Mesenchymal stem cell (in vitro differentiated cells and primary cell): ENCODE results near the gene C9orf152.

Source experiments
- DNase-seq: peaks from one replicate; pipeline ENCODE4 v3.0.0-alpha.2; 2013
- H2AFZ ChIP-seq: one replicate; pipeline ENCODE4 v1.6.1; 2013; ENCODE audit warnings: low read depth, mild to moderate bottlenecking, control low read depth, inconsistent platforms, low read length, moderate library complexity
- H2AK5ac ChIP-seq: 2 replicates; pipeline ENCODE4 v1.6.1; 2013; ENCODE audit warnings: low read length, moderate library complexity, mild to moderate bottlenecking, inconsistent platforms; ENCODE audit not compliant: severe bottlenecking
- H2BK120ac ChIP-seq: one replicate; pipeline ENCODE4 v1.6.1; 2013; ENCODE audit warnings: low read depth, mild to moderate bottlenecking, inconsistent platforms, low read length, moderate library complexity
- H2BK12ac ChIP-seq, 2 experiments: one replicate each; pipeline ENCODE4 v1.6.1; 2013; ENCODE audit warnings: inconsistent platforms in 2 of 2, low read length in 2 of 2, mild to moderate bottlenecking in 2 of 2, moderate library complexity in 2 of 2, control low read depth in 1 of 2
- H2BK15ac ChIP-seq: one replicate; pipeline ENCODE4 v1.6.1; 2013; ENCODE audit warnings: mild to moderate bottlenecking, low read depth, inconsistent platforms; ENCODE audit not compliant: poor library complexity, severe bottlenecking
- H2BK5ac ChIP-seq: 2 replicates; pipeline ENCODE4 v1.6.1; 2013; ENCODE audit warnings: low read depth, mild to moderate bottlenecking, low read length, control low read depth, inconsistent platforms; ENCODE audit not compliant: poor library complexity, severe bottlenecking
- H3K14ac ChIP-seq, 2 experiments: one replicate each; pipeline ENCODE4 v1.6.1; 2013; ENCODE audit warnings: inconsistent platforms in 2 of 2, low read length in 2 of 2, control low read depth in 1 of 2, mild to moderate bottlenecking in 1 of 2, moderate library complexity in 1 of 2
- H3K18ac ChIP-seq, 2 experiments: one replicate each; pipeline ENCODE4 v1.6.1; 2013; ENCODE audit warnings: inconsistent platforms in 2 of 2, low read length in 2 of 2, control low read depth in 1 of 2, low read depth in 1 of 2, mild to moderate bottlenecking in 1 of 2
- H3K23ac ChIP-seq, 2 experiments: one replicate each; pipeline ENCODE4 v1.6.1; 2013; ENCODE audit warnings: inconsistent platforms in 2 of 2, low read length in 2 of 2, mild to moderate bottlenecking in 2 of 2, moderate library complexity in 2 of 2, control low read depth in 1 of 2
- H3K27ac ChIP-seq: 2 replicates; pipeline ENCODE4 v1.5.1; 2013; ENCODE audit warnings: mild to moderate bottlenecking, moderate library complexity, low read length, control low read depth, inconsistent platforms; ENCODE audit not compliant: poor library complexity, severe bottlenecking
- H3K27me3 ChIP-seq, 2 experiments: 2 replicates each; pipeline versions ENCODE4 v1.6.1 to v1.7.0; 2013; ENCODE audit warnings: low read length in 2 of 2, mild to moderate bottlenecking in 2 of 2, moderate library complexity in 2 of 2, control low read depth in 1 of 2, inconsistent platforms in 1 of 2; ENCODE audit not compliant: control insufficient read depth in 1 of 2, insufficient read depth in 1 of 2
- H3K36me3 ChIP-seq, 2 experiments: 2 replicates each; pipeline versions ENCODE4 v1.6.1 to v1.7.0; 2013; ENCODE audit warnings: low read length in 2 of 2, control low read depth in 1 of 2, inconsistent platforms in 1 of 2, low read depth in 1 of 2, mild to moderate bottlenecking in 1 of 2; ENCODE audit not compliant: insufficient read depth in 2 of 2, control insufficient read depth in 1 of 2
- H3K4ac ChIP-seq, 2 experiments: one replicate each; pipeline ENCODE4 v1.6.1; 2013; ENCODE audit warnings: inconsistent platforms in 2 of 2, low read length in 2 of 2, mild to moderate bottlenecking in 2 of 2, moderate library complexity in 2 of 2, control low read depth in 1 of 2, low read depth in 1 of 2
- H3K4me1 ChIP-seq: 2 replicates; pipeline ENCODE4 v1.6.1; 2013; ENCODE audit warnings: low read depth, low read length, control low read depth; ENCODE audit not compliant: control insufficient read depth, insufficient read depth
- H3K4me2 ChIP-seq: 2 replicates; pipeline ENCODE4 v1.6.1; 2013; ENCODE audit warnings: low read length, mild to moderate bottlenecking, inconsistent platforms; ENCODE audit not compliant: poor library complexity, severe bottlenecking
- H3K4me3 ChIP-seq, 2 experiments: 2 replicates each; pipeline versions ENCODE4 v1.5.1 to v1.7.0; 2013; ENCODE audit warnings: low read length in 2 of 2, mild to moderate bottlenecking in 2 of 2, control low read depth in 1 of 2, low read depth in 1 of 2; ENCODE audit not compliant: insufficient read depth in 1 of 2
- H3K79me1 ChIP-seq: replicated peaks from 2 replicates; pipeline ENCODE4 v1.6.1; 2013; ENCODE audit warnings: mild to moderate bottlenecking, control low read depth, low read length, inconsistent platforms; ENCODE audit not compliant: poor library complexity, severe bottlenecking
- H3K9ac ChIP-seq: 2 replicates; pipeline ENCODE4 v1.7.0; 2013; ENCODE audit warnings: mild to moderate bottlenecking, low read length, moderate library complexity
- H3K9me3 ChIP-seq: 2 replicates; pipeline ENCODE4 v1.7.0; 2013; ENCODE audit warnings: mild to moderate bottlenecking, low read length; ENCODE audit not compliant: control insufficient read depth
- H4K8ac ChIP-seq: one replicate; pipeline ENCODE4 v1.6.1; 2013; ENCODE audit warnings: inconsistent platforms, mild to moderate bottlenecking, low read length, moderate library complexity
- H4K91ac ChIP-seq: one replicate; pipeline ENCODE4 v1.6.1; 2013; ENCODE audit warnings: mild to moderate bottlenecking, low read length, inconsistent platforms
- WGBS: methylation state at CpG from one replicate; pipeline ENCODE4 v1.1.7; 2013; ENCODE audit warnings: mixed read lengths; 5-methylcytosine and 5-hydroxymethylcytosine counted together

Gene C9orf152

DNA sequence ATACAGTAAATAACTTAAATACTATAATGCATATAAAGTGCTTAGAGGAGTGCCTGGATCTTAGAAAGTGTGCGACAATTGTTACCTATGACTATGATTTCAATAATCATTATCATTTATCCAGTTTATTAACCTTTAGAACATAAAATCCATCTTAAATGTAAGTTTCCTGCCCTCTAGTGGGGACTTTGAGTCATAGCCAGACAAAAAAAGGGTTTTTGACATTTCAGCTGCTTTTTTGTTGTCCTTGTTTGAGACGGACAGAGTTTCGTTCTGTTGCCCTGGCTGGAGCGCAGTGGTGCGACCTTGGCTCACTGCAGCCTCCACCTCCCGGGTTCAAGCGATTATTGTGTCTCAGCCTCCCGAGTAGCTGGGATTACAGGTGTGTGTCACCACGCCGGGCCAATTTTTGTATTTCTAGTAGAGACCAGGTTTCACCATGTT lies 9.7 kb upstream of the C9orf152 start:
- peak overlapping the region; percentile 75 for H3K9ac ChIP-seq
- H2BK12ac ChIP-seq: no peak overlapping the region
- H3K18ac ChIP-seq: no peak overlapping the region
- H3K36me3 ChIP-seq: no peaks in the 10 kb centered on the region
- H2AFZ ChIP-seq: no peak overlapping the region
- no peak overlapping the region for H3K14ac ChIP-seq
- H3K9me3 ChIP-seq: no peaks in the 10 kb centered on the region
- H3K4me1 ChIP-seq: peaks cover 2% of the 10 kb centered on the region
- H3K27ac ChIP-seq: no peak overlapping the region
- no peaks in the 10 kb centered on the region for H3K27me3 ChIP-seq
- no peak overlapping the region for H2BK5ac ChIP-seq
- DNase-seq: peak; percentile 61
- H3K4me3 ChIP-seq: no peak overlapping the region
- H3K4me2 ChIP-seq: no peak overlapping the region
- no peak overlapping the region for H2BK15ac ChIP-seq
- no peaks in the 10 kb centered on the region for H3K79me1 ChIP-seq
- H3K23ac ChIP-seq: no peak overlapping the region
- WGBS: 38% methylated on average over 9 of the region's 10 CpGs
- no peak overlapping the region for H4K8ac ChIP-seq
- no peak overlapping the region for H4K91ac ChIP-seq
- H2BK120ac ChIP-seq: no peak overlapping the region
- no peak overlapping the region for H3K4ac ChIP-seq
- H2AK5ac ChIP-seq: no peak overlapping the region

DNA sequence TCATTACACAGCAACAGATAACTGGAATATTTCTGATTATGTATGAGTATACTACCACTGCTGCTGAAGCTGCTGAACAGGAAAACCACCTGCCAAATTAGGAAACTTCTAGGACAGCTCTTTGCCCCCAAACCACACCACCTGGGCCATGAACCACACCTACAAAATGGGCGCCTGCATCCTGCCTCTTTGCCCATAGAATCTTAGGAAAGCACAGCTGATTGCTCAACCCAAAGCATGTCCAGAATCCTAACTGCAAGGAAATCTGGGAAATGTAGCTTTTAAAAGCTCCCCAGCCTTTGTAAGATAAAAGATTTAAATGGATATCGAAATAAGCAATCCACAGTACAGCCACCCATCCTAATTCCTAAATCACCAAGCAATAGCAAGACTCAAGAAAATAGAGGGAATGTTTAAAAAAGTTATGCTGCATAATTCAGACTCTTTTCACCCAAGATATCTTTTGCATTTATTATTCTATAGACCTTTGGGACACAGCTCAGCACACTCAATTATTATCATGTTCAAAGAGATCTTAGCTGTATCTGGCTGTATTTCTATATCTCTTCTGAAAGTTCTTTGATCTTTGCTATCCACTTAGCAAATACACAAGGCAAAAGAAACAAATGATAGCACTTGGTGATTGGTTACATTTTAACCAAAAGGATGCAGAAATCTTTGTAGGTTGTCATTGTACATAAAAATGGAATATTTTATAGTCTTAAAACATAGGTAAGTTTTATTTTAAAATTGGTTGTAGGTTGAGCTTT lies 6.8 kb upstream of the C9orf152 start:
- Histone ChIP-seq H3K4ac (no peak overlapping the region), H3K36me3 (no peaks in the 10 kb centered on the region), H2BK5ac (no peak overlapping the region), H3K23ac (no peak overlapping the region), H2BK15ac (no peak overlapping the region), H2BK120ac (no peak overlapping the region), H3K4me1 (peaks cover 2% of the 10 kb centered on the region), H4K91ac (no peak overlapping the region), H3K9ac (no peak overlapping the region), H2AK5ac (no peak overlapping the region), H3K27ac (no peak overlapping the region), H4K8ac (no peak overlapping the region), H3K14ac (no peak overlapping the region), H3K27me3 (no peaks in the 10 kb centered on the region), H3K18ac (no peak overlapping the region), H3K4me2 (no peak overlapping the region), H3K9me3 (no peaks in the 10 kb centered on the region), H3K4me3 (no peak overlapping the region), H3K79me1 (no peaks in the 10 kb centered on the region), H2AFZ (no peak overlapping the region), H2BK12ac (no peak overlapping the region)
- 70% methylated on average over 1 of the region's 2 CpGs for WGBS
- no peak for DNase-seq

DNA sequence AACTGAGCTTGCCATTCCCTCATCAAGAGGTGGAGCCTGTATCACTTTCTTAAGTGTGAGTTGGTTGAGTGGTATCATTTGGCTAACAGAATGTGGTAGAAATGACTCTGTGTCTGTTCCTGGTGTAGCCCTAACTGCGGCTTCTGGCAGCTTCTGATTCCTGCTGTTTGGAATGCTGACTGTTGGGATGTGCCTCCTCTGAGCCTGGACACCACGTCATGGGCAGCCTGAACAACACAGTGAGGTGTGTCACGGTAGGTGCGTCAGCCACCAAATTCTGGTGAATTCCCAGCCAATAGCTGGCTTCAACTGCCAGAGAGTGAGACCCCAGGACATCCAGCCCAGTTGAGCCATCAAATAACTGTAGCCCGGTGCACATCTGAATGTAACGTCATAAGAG lies 6.1 kb upstream of the C9orf152 start:
- no peak overlapping the region for H3K27ac ChIP-seq
- H3K14ac ChIP-seq: peak overlapping the region in 1 of 2 experiments; percentile 95
- no peak overlapping the region for H3K23ac ChIP-seq
- H2AK5ac ChIP-seq: no peak overlapping the region
- H3K4me2 ChIP-seq: no peak overlapping the region
- no peaks in the 10 kb centered on the region for H3K79me1 ChIP-seq
- no peaks in the 10 kb centered on the region for H3K9me3 ChIP-seq
- no peak overlapping the region for H2BK120ac ChIP-seq
- no peak overlapping the region for H4K8ac ChIP-seq
- H3K4me1 ChIP-seq: peaks cover 2% of the 10 kb centered on the region
- H4K91ac ChIP-seq: no peak overlapping the region
- no peak overlapping the region for H2BK5ac ChIP-seq
- no peak overlapping the region for H3K4ac ChIP-seq
- no peaks in the 10 kb centered on the region for H3K27me3 ChIP-seq
- H2BK15ac ChIP-seq: no peak overlapping the region
- no peak overlapping the region for H3K18ac ChIP-seq
- H2AFZ ChIP-seq: no peak overlapping the region
- H3K36me3 ChIP-seq: no peaks in the 10 kb centered on the region
- H3K9ac ChIP-seq: no peak overlapping the region
- WGBS: 79% methylated on average over 6 of the region's 6 CpGs
- no peak for DNase-seq
- no peak overlapping the region for H2BK12ac ChIP-seq
- no peak overlapping the region for H3K4me3 ChIP-seq

DNA sequence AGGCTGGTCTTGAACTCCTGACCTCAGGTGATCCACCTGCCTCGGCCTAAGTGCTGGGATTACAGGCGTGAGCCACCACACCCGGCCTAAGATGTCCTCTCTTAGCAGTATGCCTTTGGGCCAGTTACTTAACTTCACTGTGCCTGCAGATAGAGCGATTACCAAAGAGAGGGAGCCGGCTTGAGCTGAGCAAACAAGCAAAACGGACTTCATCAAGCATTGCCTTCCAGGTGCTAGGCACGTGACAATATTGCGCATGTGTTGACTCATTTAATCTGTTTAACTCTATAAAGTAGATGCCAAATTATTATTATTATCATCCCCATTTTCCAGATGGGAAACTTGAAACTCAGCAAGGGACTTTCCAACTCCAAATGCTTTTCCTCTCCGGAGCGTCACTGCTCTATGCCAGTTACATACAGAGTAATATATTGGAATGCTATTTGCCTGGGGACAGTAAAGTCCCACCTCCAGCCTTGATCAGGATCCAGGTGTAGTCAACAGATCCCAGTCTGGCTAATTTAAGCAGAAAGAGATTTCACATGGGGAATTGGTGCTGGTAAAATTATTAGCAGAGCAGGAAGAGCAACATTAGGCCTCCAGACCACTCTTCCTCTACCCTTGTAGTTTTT lies 5.6 kb upstream of the C9orf152 start:
- H3K14ac ChIP-seq: no peak overlapping the region

More for the DNA sequence above, 5.6 kb upstream of the C9orf152 start:
- WGBS: 92% methylated on average over 7 of the region's 10 CpGs
- no peak overlapping the region for H4K8ac ChIP-seq
- no peak for DNase-seq
- no peak overlapping the region for H3K27ac ChIP-seq
- H2BK12ac ChIP-seq: no peak overlapping the region
- H3K9ac ChIP-seq: no peak overlapping the region
- H2BK15ac ChIP-seq: no peak overlapping the region
- no peak overlapping the region for H2BK120ac ChIP-seq
- H2BK5ac ChIP-seq: no peak overlapping the region
- H3K4ac ChIP-seq: no peak overlapping the region
- no peaks in the 10 kb centered on the region for H3K9me3 ChIP-seq
- no peaks in the 10 kb centered on the region for H3K79me1 ChIP-seq
- H3K36me3 ChIP-seq: no peaks in the 10 kb centered on the region
- no peak overlapping the region for H3K18ac ChIP-seq
- H3K23ac ChIP-seq: no peak overlapping the region
- peaks cover 2% of the 10 kb centered on the region for H3K4me1 ChIP-seq
- no peak overlapping the region for H4K91ac ChIP-seq
- no peak overlapping the region for H2AK5ac ChIP-seq
- no peak overlapping the region for H2AFZ ChIP-seq
- H3K4me3 ChIP-seq: no peak overlapping the region
- H3K4me2 ChIP-seq: no peak overlapping the region
- H3K27me3 ChIP-seq: peaks cover 0 to 1% of the 10 kb centered on the region in 2 experiments
